CD4-positive, alpha-beta T cell treated with Interleukin-15 for 1 hour (primary cell): Measurements from ENCODE around the gene SLC25A19.
"Not testable (repeated sequence)": the region's sequence is repeated elsewhere in the genome, so short reads cannot be mapped to it uniquely, and the experiment has no call there.

Source experiments
- DNase-seq: peaks from one replicate; pipeline ENCODE4 v3.0.0-alpha.2; 2020

SLC25A19 gene

GRCh38 chr17:75301049-75301448, 11.8 kb upstream of the SLC25A19 start:
- peak; percentile 44 for DNase-seq

- DNase-seq: no peak
Measured at GRCh38 chr17:75300280-75300679, 11.0 kb upstream of the SLC25A19 start.

- peak; percentile 54 for DNase-seq
Measured at GRCh38 chr17:75295201-75296158, 6.2 kb upstream of the SLC25A19 start.

- peak; percentile 49 for DNase-seq
Measured at GRCh38 chr17:75292810-75293448, 3.7 kb upstream of the SLC25A19 start.

- peak; percentile 74 for DNase-seq
Measured at GRCh38 chr17:75289832-75290337, 652 bp upstream of the SLC25A19 start.

- DNase-seq: no peak
Measured at GRCh38 chr17:75288770-75289114, 491 bp downstream of the SLC25A19 start.

- no peak for DNase-seq
Measured at GRCh38 chr17:75288359-75288758, 874 bp downstream of the SLC25A19 start.

GRCh38 chr17:75287221-75287620, 2.0 kb downstream of the SLC25A19 start:
- DNase-seq: no peak

- DNase-seq: no peak
Measured at GRCh38 chr17:75285123-75285522, 4.1 kb downstream of the SLC25A19 start.

- not testable (repeated sequence) for DNase-seq
Measured at GRCh38 chr17:75280189-75280588, 9.0 kb downstream of the SLC25A19 start.

GRCh38 chr17:75277664-75278071, 11.6 kb downstream of the SLC25A19 start:
- DNase-seq: no peak

- no peak for DNase-seq
Measured at GRCh38 chr17:75273977-75274708, 15.1 kb downstream of the SLC25A19 start.

- no peak for DNase-seq
Measured at GRCh38 chr17:75272848-75273184, 16.4 kb downstream of the SLC25A19 start.

GRCh38 chr17:75271955-75272847, 17.0 kb downstream of the SLC25A19 start:
- no peak for DNase-seq

- DNase-seq: peak; percentile 88
Measured at GRCh38 chr17:75271233-75271954, 17.8 kb downstream of the SLC25A19 start.

GRCh38 chr17:75270966-75271232, 18.3 kb downstream of the SLC25A19 start, which contains the start of gene MIF4GD:
MIF4GD (minus strand) TSS chr17:75271231; CDS start chr17:75270195, 1,036 bp downstream.
- DNase-seq: no peak

GRCh38 chr17:75270218-75270965, 18.8 kb downstream of the SLC25A19 start:
- DNase-seq: peak; percentile 58

GRCh38 chr17:75269844-75270217, 19.4 kb downstream of the SLC25A19 start:
- no peak for DNase-seq

GRCh38 chr17:75267411-75268232, 21.6 kb downstream of the SLC25A19 start:
- no peak for DNase-seq

GRCh38 chr17:75267153-75267410, 22.2 kb downstream of the SLC25A19 start:
- DNase-seq: no peak
